Heart left ventricle (tissue), 16 donors: ENCODE results near the gene ABHD17A. TPM values are rescaled to one million over a fixed set of nuclear protein-coding genes. Genes with fewer than 3 reads are reported as not detected.
A peak's percentile ranks its signal among the peaks of the same experiment; 100 is the strongest.

Source experiments
- ATAC-seq, 4 donors: fragments of 200-7000 bp; cut with Tn5 transposase; one replicate each; pipeline ENCODE4 v1.9.1; 2020 to 2022; ENCODE audit warnings: moderate library complexity in 4 of 4, mild to moderate bottlenecking in 3 of 4, moderate number of reproducible peaks in 1 of 4
- DNase-seq, 5 donors: peaks; one replicate each; pipeline ENCODE4 v3.0.0-alpha.2; 2020
- H3K27ac ChIP-seq, 12 donors: fragments of 200-600 bp; sonication (generic) in 4 of 12; one replicate each; pipeline versions ENCODE4 v1.5.0 to v1.8.0; 2016 to 2022; ENCODE audit warnings: mild to moderate bottlenecking in 2 of 12
- H3K27me3 ChIP-seq, 9 donors: fragments of 200-600 bp; sonication (generic) in 2 of 9; one replicate each; pipeline versions ENCODE4 v1.5.1 to v1.8.0; 2016 to 2022; ENCODE audit warnings: mild to moderate bottlenecking in 3 of 9
- H3K36me3 ChIP-seq, 9 donors: fragments of 200-600 bp; sonication (generic) in 2 of 9; one replicate each; pipeline versions ENCODE4 v1.5.0 to v1.8.0; 2018 to 2022; ENCODE audit warnings: mild to moderate bottlenecking in 2 of 9
- H3K4me1 ChIP-seq, 12 donors: fragments of 200-600 bp; sonication (generic) in 4 of 12; one replicate each; pipeline versions ENCODE4 v1.5.0 to v1.8.0; 2016 to 2022; ENCODE audit warnings: mild to moderate bottlenecking in 3 of 12
- H3K4me3 ChIP-seq, 12 donors: fragments of 200-600 bp; sonication (generic) in 4 of 12; one replicate each; pipeline versions ENCODE4 v1.5.0 to v1.8.0; 2017 to 2022; ENCODE audit warnings: mild to moderate bottlenecking in 9 of 12, moderate library complexity in 4 of 12
- H3K9me3 ChIP-seq, 12 donors: fragments of 200-600 bp; sonication (generic) in 4 of 12; one replicate each; pipeline versions ENCODE4 v1.5.0 to v1.8.0; 2016 to 2022; ENCODE audit warnings: mild to moderate bottlenecking in 1 of 12
- CTCF ChIP-seq, 12 donors: fragments of 200-600 bp; sonication (generic) in 4 of 12; IDR thresholded peaks; one replicate each; pipeline versions ENCODE4 v1.5.0 to v1.8.0; 2018 to 2022; ENCODE audit warnings: antibody characterized with exemption in 12 of 12, mild to moderate bottlenecking in 5 of 12
- POLR2A ChIP-seq, 2 donors: fragments of 450-650 bp; IDR thresholded peaks; one replicate each; pipeline ENCODE4 v1.6.1; 2017; ENCODE audit warnings: antibody characterized with exemption in 2 of 2, mild to moderate bottlenecking in 2 of 2, moderate library complexity in 2 of 2
- WGBS, 4 donors: extraction: QIAGEN DNeasy Blood & Tissue Kit in 2 of 4; methylation state at CpG; one replicate each; pipeline versions ENCODE4 v1.1.5 to v1.1.7; 2013 to 2018; 5-methylcytosine and 5-hydroxymethylcytosine counted together
- intact Hi-C, 10 donors: fragments of 100-400 bp; cut with DNase I; formaldehyde crosslinking; loops; one replicate each; pipeline versions ENCODE4 v1.11.1 to v1.14.2; 2022
- polyA plus RNA-seq, 2 donors: library from polyadenylated mRNA; stranded (reverse); fragments of 200-250 nt; gene quantifications; one replicate each; pipeline ENCODE4 v1.2.3, GENCODE V29; 2013
- total RNA-seq, 9 donors: library from RNA; depleted of rRNA in 2 of 9; stranded (reverse); fragments of >200 nt in 2 of 9; fragmentation: NEBNext Ultra II Directional in 3 of 9; extraction: Animal tissue kit (Norgen Biotek cat#: 25700) in 3 of 9; gene quantifications; one replicate each; pipeline versions ENCODE4 v1.1.0 to v1.2.4, GENCODE V29; 2016 to 2023
- donor health status: ischemic (EF 13 %, LVEDD 7.1; RV severe dilation, severe dysfunction).
- donor health status: healthy with polysubstance abuse.
- donor health status: DM: no; HTN: yes; CAD: no.
- donor health status: DM: no; HTN: no; CAD: no.
- donor health status: ischemic (EF 25% LVEDD 6.9; RV normal size, moderate dysfunction).
- donor health status: ischemic (EF 25% LVEDD 5.7; RV mildly dilated, moderate dysfunction).
- donor health status: healthy.
- donor health status: DM: yes; HTN: yes; CAD: no.
- donor health status: ischemic (EF 35%, LVEDD 5.7; RV mildly dilated, moderate dysfunction).
- donor health status: nonischemic (EF 11% LVEDD 7.7; RV severe dilation, severe dysfunction).
- donor health status: DM: yes; HTN: yes; CAD: no.
- donor health status: PGD.
- donor health status: ischemic (EF 29% LVEDD 5.4; RV normal size, mild dysfunction).
- donor health status: nonischemic (EF 23%, LVEDD 6.1; RV moderate dilation, normal function).

Gene ABHD17A
- total and polyA plus RNA-seq, 11 donors: 48.5 to 121 (median 59.2) TPM

- peaks cover 20 to 62% (median 44%) of the 10 kb centered on the region in 12 donors for H3K4me1 ChIP-seq
- H3K36me3 ChIP-seq: peaks cover 0 to 13% (median 0%) of the 10 kb centered on the region in 9 donors
Measured at GRCh38 chr19:1849132-1849474, 36.2 kb downstream of the ABHD17A start.

GRCh38 chr19:1848399-1849131, 36.7 kb downstream of the ABHD17A start, which contains the start of gene REXO1:
REXO1 (minus strand) TSS chr19:1848483; CDS start chr19:1848358, 125 bp downstream.
- WGBS, 4 donors: 2 to 4% (median 2%) methylated on average over 33 to 60 of the region's 60 CpGs
- peaks cover 0 to 11% (median 0%) of the 10 kb centered on the region in 9 donors for H3K36me3 ChIP-seq

More at GRCh38 chr19:1849132-1849474, 36.2 kb downstream of the ABHD17A start:
- WGBS, 4 donors: 61 to 67% (median 63%) methylated on average over 5 of the region's 5 CpGs
- intact Hi-C loops: no loop called here
- DNase-seq: no peak
- peaks cover 0 to 7% (median 0%) of the 10 kb centered on the region in 9 donors for H3K27me3 ChIP-seq
- no peak for ATAC-seq
- peak overlapping the region in 3 of 12 donors; percentile 96 to 99 (median 98) for H3K4me3 ChIP-seq
- H3K9me3 ChIP-seq: no peaks in the 10 kb centered on the region
- peak overlapping the region in 2 of 12 donors; percentile 97 to 100 for H3K27ac ChIP-seq
- no peak for TF ChIP-seq POLR2A (IDR thresholded peaks at IDR 0.05)
- no peak for TF ChIP-seq CTCF (IDR thresholded peaks at IDR 0.05)

GRCh38 chr19:1847684-1848398, 37.5 kb downstream of the ABHD17A start:
- WGBS, 4 donors: 0% methylated on average over 10 to 72 of the region's 72 CpGs
- Histone ChIP-seq H3K4me1 (peaks cover 14 to 62% (median 47%) of the 10 kb centered on the region in 12 donors), H3K27me3 (peaks cover 0 to 7% (median 0%) of the 10 kb centered on the region in 9 donors), H3K4me3 (peak overlapping the region; percentile 70 to 100 (median 97)), H3K9me3 (no peaks in the 10 kb centered on the region), H3K27ac (peak overlapping the region; percentile 97 to 100 (median 99)), H3K36me3 (peaks cover 0 to 11% (median 0%) of the 10 kb centered on the region in 9 donors)
- intact Hi-C loops: no loop called here
- DNase-seq (peak in 4 of 5 donors; percentile 42 to 68 (median 58)), ATAC-seq (peak in 3 of 4 donors; percentile 6 to 20 (median 8))
- TF ChIP-seq POLR2A (IDR thresholded peaks at IDR 0.05): no peak
- TF ChIP-seq CTCF (IDR thresholded peaks at IDR 0.05): no peak

More at GRCh38 chr19:1848399-1849131, 36.7 kb downstream of the ABHD17A start, which contains the start of gene REXO1:
- DNase-seq: peak; percentile 92 to 97 (median 95)
- TF ChIP-seq POLR2A (IDR thresholded peaks at IDR 0.05): peak in 1 of 2 donors; percentile 59
- peak; percentile 92 to 97 (median 94) for TF ChIP-seq CTCF (IDR thresholded peaks at IDR 0.05)
- H3K27ac ChIP-seq: peak within 1 kb of the TSS; percentile 97 to 100 (median 99)
- peak; percentile 80 to 86 (median 84) for ATAC-seq
- peaks cover 19 to 62% (median 43%) of the 10 kb centered on the region in 12 donors for H3K4me1 ChIP-seq
- H3K4me3 ChIP-seq: peak within 1 kb of the TSS; percentile 70 to 100 (median 97)
- H3K9me3 ChIP-seq: no peaks in the 10 kb centered on the region
- H3K27me3 ChIP-seq: peaks cover 0 to 7% (median 0%) of the 10 kb centered on the region in 9 donors
- intact Hi-C loops: no loop called here

DNA sequence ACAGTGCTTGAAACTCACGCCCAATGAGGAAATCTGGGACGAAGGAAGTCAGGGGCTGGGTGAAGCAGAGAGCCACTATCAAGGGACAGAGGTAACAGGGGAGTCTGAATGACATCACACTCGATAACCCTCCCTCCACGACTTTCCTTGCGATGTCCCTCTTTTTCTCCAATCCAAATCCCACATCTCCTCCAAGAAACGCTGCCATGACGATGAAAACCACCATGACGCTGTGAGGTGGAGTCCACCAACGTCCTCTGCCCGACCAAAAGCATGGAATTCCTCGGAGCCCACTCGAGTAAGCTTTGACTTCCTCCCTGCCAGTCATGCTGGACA, 38.0 kb downstream of the ABHD17A start:
- no peak for DNase-seq
- peak overlapping the region; percentile 70 to 100 (median 97) for H3K4me3 ChIP-seq
- intact Hi-C loops: no loop called here
- TF ChIP-seq CTCF (IDR thresholded peaks at IDR 0.05) (no peak), POLR2A (IDR thresholded peaks at IDR 0.05) (no peak)
- 6 to 11% (median 8%) methylated on average over 12 of the region's 12 CpGs for WGBS, 4 donors
- H3K27me3 ChIP-seq: peaks cover 0 to 7% (median 0%) of the 10 kb centered on the region in 9 donors
- H3K36me3 ChIP-seq: peaks cover 0 to 11% (median 0%) of the 10 kb centered on the region in 9 donors
- peak overlapping the region in 10 of 12 donors; percentile 64 to 100 (median 99) for H3K27ac ChIP-seq
- H3K9me3 ChIP-seq: no peaks in the 10 kb centered on the region
- no peak for ATAC-seq
- H3K4me1 ChIP-seq: peaks cover 14 to 62% (median 50%) of the 10 kb centered on the region in 12 donors
